GM12878 (cell line): ENCODE measurements around the gene DYNLL2.

ENCODE experiments used
- BCLAF1 ChIP-seq: fragments of 450-650 bp; IDR thresholded peaks from 2 replicates; pipeline ENCODE4 v1.6.1; 2017; ENCODE audit warnings: antibody characterized with exemption, mild to moderate bottlenecking, moderate library complexity
- CTCF ChIP-seq, 3 experiments: IDR thresholded peaks in 2 of 3; conservative IDR thresholded peaks in 1 of 3; 2 replicates each; pipeline ENCODE4 v1.5.1; 2011; ENCODE audit warnings: low read depth in 3 of 3, low read length in 3 of 3, mild to moderate bottlenecking in 3 of 3, control low read depth in 2 of 3, moderate library complexity in 2 of 3, inconsistent platforms in 1 of 3, mixed read lengths in 1 of 3; ENCODE audit not compliant: control insufficient read depth in 2 of 3, insufficient read depth in 1 of 3; ENCODE audit errors: extremely low read depth in 1 of 3
- ESRRA ChIP-seq: IDR thresholded peaks from 2 replicates; pipeline ENCODE4 v1.6.1; 2012; ENCODE audit warnings: mild to moderate bottlenecking, low read length, improper control_type of control experiment
- EZH2 ChIP-seq: IDR thresholded peaks from 2 replicates; pipeline ENCODE4 v1.6.1; 2012; ENCODE audit warnings: low read depth, mild to moderate bottlenecking, control low read depth, inconsistent platforms, low read length, borderline replicate concordance; ENCODE audit not compliant: control insufficient read depth
- MXI1 ChIP-seq: fragments of 150-350 bp; IDR thresholded peaks from 2 replicates; pipeline ENCODE4 v1.6.1; 2011; ENCODE audit warnings: low read depth, mild to moderate bottlenecking, inconsistent platforms, low read length, improper control_type of control experiment
- POLR2A ChIP-seq: IDR thresholded peaks from 2 replicates; pipeline ENCODE4 v1.6.1; 2011; ENCODE audit warnings: low read depth, mild to moderate bottlenecking, low read length
- SMARCA5 ChIP-seq: fragments of 450-650 bp; IDR thresholded peaks from 2 replicates; pipeline ENCODE4 v1.6.1; 2017; ENCODE audit warnings: mild to moderate bottlenecking
- SP1 ChIP-seq: IDR thresholded peaks from one replicate; pipeline ENCODE4 v1.6.1; 2011; ENCODE audit warnings: low read depth, low read length
- YY1 ChIP-seq: IDR thresholded peaks from 2 replicates; pipeline ENCODE4 v1.6.1; 2011; ENCODE audit warnings: low read depth, mild to moderate bottlenecking, low read length
- ZNF24 ChIP-seq: fragments of 450-650 bp; IDR thresholded peaks from 2 replicates; pipeline ENCODE4 v1.6.1; 2017; ENCODE audit warnings: antibody characterized with exemption, mild to moderate bottlenecking

GRCh38 chr17:58085039-58085715 lies 2.0 kb downstream of the DYNLL2 start:
- TF ChIP-seq SP1 = no peak
- TF ChIP-seq EZH2 = no peak
- no peak for TF ChIP-seq ZNF24
- no peak for TF ChIP-seq POLR2A
- TF ChIP-seq MXI1 = no peak
- no peak for TF ChIP-seq BCLAF1
- no peak for TF ChIP-seq SMARCA5
- TF ChIP-seq YY1 = no peak
- no peak for TF ChIP-seq CTCF (IDR thresholded peaks at IDR 0.05 in 2 of 3, conservative IDR thresholded peaks at IDR 0.05 in 1 of 3; ENCODE audit: control insufficient read depth in 2 of 3, extremely low read depth in 1 of 3, insufficient read depth in 1 of 3, low read depth in 3 of 3, low read length in 3 of 3)
- no peak for TF ChIP-seq ESRRA
